Activated naive CD8-positive, alpha-beta T cell treated with anti-CD3 and anti-CD28 coated beads for 36 hours (primary cell): Measurements from ENCODE around the gene MTTP. TPM values are rescaled to one million over a fixed set of nuclear protein-coding genes. Genes with fewer than 3 reads are reported as not detected.

Experiments
- DNase-seq: peaks from one replicate; pipeline ENCODE4 v3.0.0; 2021
- H3K27ac Mint-ChIP-seq: one replicate; pipeline ENCODE4 v1.8.0; 2022; ENCODE audit warnings: mild to moderate bottlenecking, moderate library complexity, mixed read lengths
- H3K27me3 Mint-ChIP-seq: one replicate; pipeline ENCODE4 v1.8.0; 2022; ENCODE audit warnings: mild to moderate bottlenecking, mixed read lengths
- H3K36me3 Mint-ChIP-seq: one replicate; pipeline ENCODE4 v1.8.0; 2021; ENCODE audit warnings: mild to moderate bottlenecking, mixed read lengths
- H3K4me1 Mint-ChIP-seq: one replicate; pipeline ENCODE4 v1.8.0; 2021; ENCODE audit warnings: mixed read lengths
- H3K4me3 Mint-ChIP-seq: one replicate; pipeline ENCODE4 v1.8.0; 2022; ENCODE audit warnings: mild to moderate bottlenecking, moderate library complexity, mixed read lengths
- H3K9me3 Mint-ChIP-seq: one replicate; pipeline ENCODE4 v1.8.0; 2022; ENCODE audit warnings: mixed read lengths
- total RNA-seq, 2 experiments: library from RNA; stranded (reverse); gene quantifications; one replicate each; pipeline ENCODE4 v1.2.3, GENCODE V29; 2021

The MTTP gene
- total RNA-seq, 2 experiments from 2014 or later: 0.34 to 0.47 TPM

- Mint-ChIP-seq H3K36me3 (no peaks in the 10 kb centered on the region), H3K27ac (no peak overlapping the region), H3K4me1 (no peaks in the 10 kb centered on the region), H3K4me3 (no peak overlapping the region), H3K9me3 (no peaks in the 10 kb centered on the region), H3K27me3 (peaks cover 41% of the 10 kb centered on the region)
- DNase-seq: no peak
These were observed 4.1 kb downstream of the MTTP start for GRCh38 chr4:99578714-99579113.

GRCh38 chr4:99585516-99585915 is 10.9 kb downstream of the MTTP start:
- DNase-seq: no peak
- Mint-ChIP-seq H3K27me3 (peaks cover 25% of the 10 kb centered on the region), H3K36me3 (no peaks in the 10 kb centered on the region), H3K9me3 (no peaks in the 10 kb centered on the region), H3K27ac (no peak overlapping the region), H3K4me3 (no peak overlapping the region), H3K4me1 (no peaks in the 10 kb centered on the region)

DNA sequence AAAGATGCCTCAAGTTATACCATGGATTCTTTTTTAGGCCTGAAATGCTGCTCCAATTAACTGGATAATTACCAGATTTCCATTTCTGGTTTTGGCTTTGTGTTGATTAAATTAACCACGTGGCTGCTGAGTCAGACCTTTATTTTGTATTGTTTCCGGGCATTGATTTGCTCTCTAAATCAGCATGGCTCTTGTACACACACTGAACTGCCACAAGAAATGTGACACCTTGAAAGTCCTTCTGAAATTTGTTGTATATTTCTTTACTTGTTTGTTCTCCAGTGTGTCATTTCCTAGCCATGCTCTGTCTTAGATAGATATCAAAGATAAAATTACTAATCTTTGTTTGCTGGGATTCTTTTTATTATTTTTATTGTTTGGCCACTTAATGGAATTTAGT is 11.7 kb downstream of the MTTP start:
- Mint-ChIP-seq H3K27me3 (peaks cover 21% of the 10 kb centered on the region), H3K27ac (no peak overlapping the region), H3K9me3 (no peaks in the 10 kb centered on the region), H3K4me1 (no peaks in the 10 kb centered on the region), H3K4me3 (no peak overlapping the region), H3K36me3 (no peaks in the 10 kb centered on the region)
- DNase-seq: no peak

DNA sequence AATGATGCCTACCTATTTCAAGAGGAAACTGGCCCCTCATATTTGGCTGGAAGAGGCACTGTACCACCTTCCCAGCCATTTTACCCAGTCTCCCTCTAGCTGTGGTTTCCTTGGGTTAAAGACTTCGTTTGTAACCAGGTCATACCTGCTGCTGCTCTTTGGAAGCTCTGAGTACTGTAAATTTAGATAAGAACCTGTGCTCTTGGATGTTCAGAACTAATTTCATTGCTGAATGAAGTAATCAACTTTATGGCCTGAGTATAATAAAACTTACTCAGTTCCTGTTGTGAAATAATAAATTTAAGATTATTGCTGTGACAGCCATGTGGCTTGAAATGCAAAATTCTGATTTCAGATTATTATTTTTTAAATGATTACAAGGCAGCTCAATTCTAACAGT is 12.2 kb downstream of the MTTP start:
- Mint-ChIP-seq H3K9me3 (no peaks in the 10 kb centered on the region), H3K27ac (no peak overlapping the region), H3K4me3 (no peak overlapping the region), H3K27me3 (peaks cover 16% of the 10 kb centered on the region), H3K4me1 (no peaks in the 10 kb centered on the region), H3K36me3 (no peaks in the 10 kb centered on the region)
- DNase-seq: no peak

GRCh38 chr4:99587309-99587708 is 12.7 kb downstream of the MTTP start:
- peaks cover 11% of the 10 kb centered on the region for H3K27me3 Mint-ChIP-seq
- no peaks in the 10 kb centered on the region for H3K4me1 Mint-ChIP-seq
- no peak for DNase-seq
- no peaks in the 10 kb centered on the region for H3K36me3 Mint-ChIP-seq
- H3K4me3 Mint-ChIP-seq: no peak overlapping the region
- no peak overlapping the region for H3K27ac Mint-ChIP-seq
- H3K9me3 Mint-ChIP-seq: no peaks in the 10 kb centered on the region

- Mint-ChIP-seq H3K27me3 (peaks cover 8% of the 10 kb centered on the region), H3K36me3 (no peaks in the 10 kb centered on the region), H3K4me3 (no peak overlapping the region), H3K9me3 (no peaks in the 10 kb centered on the region), H3K4me1 (no peaks in the 10 kb centered on the region), H3K27ac (no peak overlapping the region)
- DNase-seq: no peak
These were observed 13.2 kb downstream of the MTTP start for GRCh38 chr4:99587803-99588202.

- H3K4me3 Mint-ChIP-seq: no peak overlapping the region
- DNase-seq: no peak
- no peaks in the 10 kb centered on the region for H3K36me3 Mint-ChIP-seq
- no peaks in the 10 kb centered on the region for H3K9me3 Mint-ChIP-seq
- peaks cover 4% of the 10 kb centered on the region for H3K27me3 Mint-ChIP-seq
- H3K27ac Mint-ChIP-seq: no peak overlapping the region
- H3K4me1 Mint-ChIP-seq: no peaks in the 10 kb centered on the region
These were observed 17.1 kb downstream of the MTTP start for GRCh38 chr4:99591757-99592156.

DNA sequence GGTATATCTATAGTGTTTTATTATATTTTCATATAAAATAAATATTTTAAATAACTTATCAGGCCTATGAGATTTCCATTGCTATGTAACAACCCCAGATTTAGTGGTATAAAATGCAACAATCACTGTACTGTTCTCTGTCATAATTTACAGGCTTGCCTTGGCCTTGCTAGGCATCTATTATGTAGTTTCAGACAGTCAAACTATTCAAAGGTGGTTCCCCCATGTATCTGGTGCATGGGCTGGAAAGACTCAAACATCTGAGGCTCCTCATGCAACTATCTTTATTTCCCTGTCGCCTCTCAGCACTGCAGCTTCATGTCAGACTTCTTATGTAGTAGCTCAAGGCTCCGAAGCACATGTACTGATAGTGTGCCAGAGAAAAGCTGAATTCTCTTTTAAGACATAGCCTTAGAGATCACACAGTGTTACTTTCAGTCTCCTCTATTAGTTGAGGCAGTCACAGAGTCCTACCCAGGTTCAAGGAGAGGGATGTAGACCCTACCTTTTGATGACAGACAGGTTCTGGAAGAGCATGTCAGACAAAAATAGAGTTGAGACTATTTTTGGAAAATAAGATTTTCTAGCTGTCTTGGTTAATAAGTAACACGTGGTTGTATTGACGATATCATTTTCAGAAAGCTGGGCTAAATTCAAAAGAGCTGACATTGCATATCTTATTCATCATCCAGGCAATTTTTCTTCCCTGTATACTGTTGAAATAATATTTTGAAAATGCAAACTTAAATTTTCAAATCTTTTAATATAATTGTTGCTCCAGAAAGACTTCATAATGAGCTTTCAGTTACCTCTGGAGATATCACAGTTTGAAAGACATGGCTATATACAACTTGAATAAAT is 19.4 kb downstream of the MTTP start:
- H3K4me3 Mint-ChIP-seq: no peak overlapping the region
- no peak overlapping the region for H3K27ac Mint-ChIP-seq
- no peaks in the 10 kb centered on the region for H3K9me3 Mint-ChIP-seq
- no peaks in the 10 kb centered on the region for H3K4me1 Mint-ChIP-seq
- H3K36me3 Mint-ChIP-seq: no peaks in the 10 kb centered on the region
- no peak for DNase-seq
- H3K27me3 Mint-ChIP-seq: peaks cover 4% of the 10 kb centered on the region

DNA sequence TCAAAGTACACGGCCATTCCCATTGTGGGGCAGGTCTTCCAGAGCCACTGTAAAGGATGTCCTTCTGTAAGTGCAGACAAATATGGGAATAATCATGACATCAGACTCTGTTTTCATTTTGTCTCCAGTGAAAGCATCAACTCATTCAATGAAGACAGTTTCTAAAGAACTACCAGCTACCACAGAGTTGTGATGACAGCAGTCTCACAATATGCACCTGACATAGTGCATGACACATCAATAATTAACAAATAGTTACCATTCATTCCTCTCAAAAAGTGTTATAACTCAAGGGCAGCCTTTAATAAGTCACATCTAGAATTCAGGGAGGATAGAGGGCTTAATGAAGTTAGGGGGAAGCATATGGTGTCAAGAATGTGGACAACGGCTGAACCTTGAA is 20.2 kb downstream of the MTTP start:
- no peak overlapping the region for H3K4me3 Mint-ChIP-seq
- H3K36me3 Mint-ChIP-seq: no peaks in the 10 kb centered on the region
- H3K27me3 Mint-ChIP-seq: peaks cover 4% of the 10 kb centered on the region
- no peaks in the 10 kb centered on the region for H3K9me3 Mint-ChIP-seq
- DNase-seq: no peak
- no peaks in the 10 kb centered on the region for H3K4me1 Mint-ChIP-seq
- no peak overlapping the region for H3K27ac Mint-ChIP-seq

- DNase-seq: no peak
- no peak overlapping the region for H3K4me3 Mint-ChIP-seq
- H3K27me3 Mint-ChIP-seq: peaks cover 35% of the 10 kb centered on the region
- H3K36me3 Mint-ChIP-seq: no peaks in the 10 kb centered on the region
- no peak overlapping the region for H3K27ac Mint-ChIP-seq
- H3K9me3 Mint-ChIP-seq: no peaks in the 10 kb centered on the region
- H3K4me1 Mint-ChIP-seq: no peaks in the 10 kb centered on the region
These were observed 32.1 kb downstream of the MTTP start for GRCh38 chr4:99606716-99607115.

DNA sequence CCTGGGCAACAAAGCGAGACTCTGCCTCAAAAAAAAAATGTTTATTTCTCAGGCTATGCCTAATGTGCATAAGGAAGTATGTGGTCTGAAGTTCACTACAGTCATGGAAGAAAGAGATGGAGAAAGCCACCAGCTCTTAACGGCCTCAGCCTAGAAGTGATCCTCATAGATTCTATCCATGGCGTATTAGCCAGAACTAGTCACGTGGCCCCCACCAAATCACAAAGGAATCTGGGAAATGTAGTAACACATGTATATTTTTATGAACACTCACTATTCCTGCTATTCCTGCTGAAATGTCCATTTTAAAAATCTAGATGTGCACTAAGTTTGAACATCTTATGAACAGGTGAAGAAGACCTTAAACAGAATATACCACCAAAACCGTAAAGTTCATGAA is 33.8 kb downstream of the MTTP start:
- H3K36me3 Mint-ChIP-seq: no peaks in the 10 kb centered on the region
- H3K4me1 Mint-ChIP-seq: no peaks in the 10 kb centered on the region
- H3K9me3 Mint-ChIP-seq: no peaks in the 10 kb centered on the region
- no peak for DNase-seq
- H3K27me3 Mint-ChIP-seq: peaks cover 51% of the 10 kb centered on the region
- H3K27ac Mint-ChIP-seq: no peak overlapping the region
- H3K4me3 Mint-ChIP-seq: no peak overlapping the region

DNA sequence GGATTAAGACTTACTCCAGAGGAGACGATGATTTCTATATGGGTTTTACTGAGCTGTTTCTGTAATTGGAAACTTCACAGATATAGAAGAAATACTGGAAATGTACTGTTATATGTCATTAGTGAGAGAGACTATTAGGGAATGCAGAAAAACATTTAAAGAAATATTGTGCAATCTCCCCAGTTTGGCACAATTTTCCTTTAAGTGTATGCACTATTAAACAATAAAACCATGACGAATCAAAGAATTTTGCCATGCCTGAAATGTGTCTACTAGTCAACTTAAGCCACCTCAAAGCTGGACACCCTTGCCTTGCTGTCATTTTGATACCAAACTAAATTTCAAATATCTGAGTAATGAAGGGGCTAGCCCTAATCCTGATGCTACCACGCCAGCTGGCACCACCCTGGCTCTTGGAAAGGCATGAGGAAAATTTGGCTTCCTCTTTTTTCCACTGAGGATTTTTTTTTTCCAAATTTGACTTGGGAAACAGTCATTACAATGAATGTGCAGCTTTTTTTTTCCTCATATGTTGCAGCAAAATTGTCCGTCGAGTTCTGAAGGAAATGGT is 36.1 kb downstream of the MTTP start:
- H3K27ac Mint-ChIP-seq: no peak overlapping the region
- no peaks in the 10 kb centered on the region for H3K4me1 Mint-ChIP-seq
- no peaks in the 10 kb centered on the region for H3K36me3 Mint-ChIP-seq
- no peak overlapping the region for H3K4me3 Mint-ChIP-seq
- H3K27me3 Mint-ChIP-seq: peaks cover 37% of the 10 kb centered on the region
- H3K9me3 Mint-ChIP-seq: no peaks in the 10 kb centered on the region
- no peak for DNase-seq

- no peaks in the 10 kb centered on the region for H3K9me3 Mint-ChIP-seq
- no peak overlapping the region for H3K27ac Mint-ChIP-seq
- no peaks in the 10 kb centered on the region for H3K36me3 Mint-ChIP-seq
- H3K4me3 Mint-ChIP-seq: no peak overlapping the region
- no peaks in the 10 kb centered on the region for H3K4me1 Mint-ChIP-seq
- H3K27me3 Mint-ChIP-seq: peaks cover 32% of the 10 kb centered on the region
- DNase-seq: no peak
These were observed 37.7 kb downstream of the MTTP start for GRCh38 chr4:99612281-99612680.

DNA sequence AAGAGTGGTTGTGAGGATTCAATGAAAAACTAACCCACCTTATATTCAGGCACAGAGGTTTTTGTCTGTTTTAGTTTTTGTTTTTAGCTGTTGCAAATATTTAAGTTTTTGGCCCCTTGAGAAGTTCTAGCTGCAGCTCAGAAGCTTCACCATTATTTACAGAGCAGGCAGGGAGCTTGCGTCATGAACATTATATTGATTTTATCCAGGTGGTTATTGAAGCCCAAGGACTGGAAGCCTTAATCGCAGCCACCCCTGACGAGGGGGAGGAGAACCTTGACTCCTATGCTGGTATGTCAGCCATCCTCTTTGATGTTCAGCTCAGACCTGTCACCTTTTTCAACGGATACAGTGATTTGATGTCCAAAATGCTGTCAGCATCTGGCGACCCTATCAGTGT is 38.1 kb downstream of the MTTP start:
- Mint-ChIP-seq H3K36me3 (no peaks in the 10 kb centered on the region), H3K27me3 (peaks cover 30% of the 10 kb centered on the region), H3K9me3 (no peaks in the 10 kb centered on the region), H3K4me3 (no peak overlapping the region), H3K27ac (no peak overlapping the region), H3K4me1 (no peaks in the 10 kb centered on the region)
- no peak for DNase-seq

DNA sequence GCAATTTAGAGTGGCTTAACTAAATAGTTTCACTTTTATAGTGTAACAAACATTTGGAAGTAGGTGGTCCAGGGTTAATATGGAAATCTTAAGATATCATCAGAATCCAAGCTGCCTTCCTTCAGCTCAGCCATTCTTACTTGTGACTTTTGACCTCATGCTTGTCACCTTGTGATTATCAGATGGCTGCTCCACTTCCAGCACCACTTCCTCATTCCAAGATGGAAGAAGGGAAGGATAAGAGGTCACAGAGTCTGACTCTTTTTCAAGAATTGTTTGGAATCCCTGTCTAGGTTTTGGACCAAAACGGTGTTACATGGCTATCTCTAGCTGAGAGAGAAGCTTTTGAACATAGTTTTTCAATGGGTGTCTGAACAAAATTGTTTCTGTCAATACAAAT is 39.9 kb downstream of the MTTP start:
- Mint-ChIP-seq H3K4me1 (no peaks in the 10 kb centered on the region), H3K9me3 (no peaks in the 10 kb centered on the region), H3K27me3 (peaks cover 27% of the 10 kb centered on the region), H3K4me3 (no peak overlapping the region), H3K36me3 (no peaks in the 10 kb centered on the region), H3K27ac (no peak overlapping the region)
- no peak for DNase-seq

- no peak for DNase-seq
- no peak overlapping the region for H3K4me3 Mint-ChIP-seq
- H3K36me3 Mint-ChIP-seq: no peaks in the 10 kb centered on the region
- H3K4me1 Mint-ChIP-seq: no peaks in the 10 kb centered on the region
- H3K27ac Mint-ChIP-seq: no peak overlapping the region
- no peaks in the 10 kb centered on the region for H3K9me3 Mint-ChIP-seq
- peaks cover 28% of the 10 kb centered on the region for H3K27me3 Mint-ChIP-seq
These were observed 40.7 kb downstream of the MTTP start for GRCh38 chr4:99615170-99615820.
